HG02981 (cell line): ENCODE data around the gene MAFF.

Source experiments
- ATAC-seq: cut with Tn5 transposase; IDR thresholded peaks from one replicate; pipeline ENCODE4 v1.9.1; 2021; ENCODE audit warnings: mild to moderate bottlenecking, moderate library complexity; ENCODE audit not compliant: unreplicated experiment

MAFF gene

GRCh38 chr22:38203090-38203810 is 1.5 kb downstream of the MAFF start:
- ATAC-seq, result no peak

GRCh38 chr22:38203855-38204514 is 2.2 kb downstream of the MAFF start:
- no peak for ATAC-seq

GRCh38 chr22:38204784-38205183 is 3.0 kb downstream of the MAFF start:
- ATAC-seq, result no peak

GRCh38 chr22:38205261-38206128 is 3.7 kb downstream of the MAFF start:
- ATAC-seq, result no peak

- no peak for ATAC-seq
Observed at GRCh38 chr22:38207898-38208432, 6.2 kb downstream of the MAFF start.

- ATAC-seq, result no peak
Observed at GRCh38 chr22:38208551-38208968, 6.8 kb downstream of the MAFF start.

GRCh38 chr22:38211556-38211955 is 9.8 kb downstream of the MAFF start:
- ATAC-seq, result no peak

- no peak for ATAC-seq
Observed at GRCh38 chr22:38212442-38212841, 10.6 kb downstream of the MAFF start.

GRCh38 chr22:38213319-38213989 is 11.7 kb downstream of the MAFF start:
- no peak for ATAC-seq

GRCh38 chr22:38213990-38214301 is 12.2 kb downstream of the MAFF start:
- no peak for ATAC-seq

- no peak for ATAC-seq
Observed at GRCh38 chr22:38214302-38215056, 12.7 kb downstream of the MAFF start.

- no peak for ATAC-seq
Observed at GRCh38 chr22:38215156-38216038, 13.6 kb downstream of the MAFF start.

GRCh38 chr22:38218661-38219622 is 17.1 kb downstream of the MAFF start:
- ATAC-seq, result no peak

- no peak for ATAC-seq
Observed at GRCh38 chr22:38219632-38220031, 17.8 kb downstream of the MAFF start.

GRCh38 chr22:38220163-38220562 is 18.4 kb downstream of the MAFF start:
- ATAC-seq, result no peak

- no peak for ATAC-seq
Observed at GRCh38 chr22:38220653-38221386, 19.0 kb downstream of the MAFF start.

- no peak for ATAC-seq
Observed at GRCh38 chr22:38221407-38221806, 19.6 kb downstream of the MAFF start.
